ENCODE data around the gene PRMT3. TPM values are rescaled to one million over a fixed set of nuclear protein-coding genes. Genes with fewer than 3 reads are reported as not detected.

The PRMT3 gene
- total RNA-seq, 1 experiment from 2014 or later = 39.6 TPM

DNA sequence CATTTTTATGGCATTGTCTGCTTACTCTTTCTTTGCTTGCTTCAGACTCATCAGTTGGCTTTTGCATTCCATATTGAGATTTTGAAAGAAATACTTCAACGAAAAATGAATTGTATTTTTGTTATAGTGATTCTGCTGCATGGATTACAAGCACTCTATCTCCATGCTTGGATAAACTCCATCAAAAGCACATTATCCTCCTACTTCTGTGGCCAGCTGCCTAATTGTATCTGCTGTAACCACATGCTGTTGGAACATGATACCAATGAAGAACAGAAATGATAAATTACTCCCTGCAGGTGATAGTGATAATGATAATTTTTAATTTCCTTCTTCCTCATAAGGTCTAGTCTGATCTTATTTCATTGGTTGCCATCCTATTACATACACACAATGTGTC, 100.8 kb downstream of the PRMT3 start:
- no peak for DNase-seq
- no peak overlapping the region for H2AFZ ChIP-seq (ENCODE audit: low read length)
- H3K36me3 ChIP-seq (ENCODE audit: insufficient read depth, low read length) = peaks cover 17% of the 10 kb centered on the region
- no peaks in the 10 kb centered on the region for H3K27me3 ChIP-seq (ENCODE audit: low read length)
- no peaks in the 10 kb centered on the region for H3K9me2 ChIP-seq (replicated peaks; ENCODE audit: insufficient read depth, low read length)
- H3K27ac ChIP-seq (ENCODE audit: low read length) = peak overlapping the region; percentile 35
- no peaks in the 10 kb centered on the region for H3K9me3 ChIP-seq (ENCODE audit: low read length)
- H4K20me1 ChIP-seq (ENCODE audit: insufficient read depth, low read depth, low read length) = no peaks in the 10 kb centered on the region
- no peak overlapping the region for H3K9ac ChIP-seq (ENCODE audit: low read length)
- H3K79me2 ChIP-seq (ENCODE audit: low read length) = peaks cover 78% of the 10 kb centered on the region
- no peak overlapping the region for H3K4me3 ChIP-seq (ENCODE audit: low read length)
- H3K4me2 ChIP-seq (ENCODE audit: low read depth, low read length, poor library complexity, severe bottlenecking) = no peak overlapping the region
- H3K4me1 ChIP-seq (ENCODE audit: low read length) = peaks cover 17% of the 10 kb centered on the region

DNA sequence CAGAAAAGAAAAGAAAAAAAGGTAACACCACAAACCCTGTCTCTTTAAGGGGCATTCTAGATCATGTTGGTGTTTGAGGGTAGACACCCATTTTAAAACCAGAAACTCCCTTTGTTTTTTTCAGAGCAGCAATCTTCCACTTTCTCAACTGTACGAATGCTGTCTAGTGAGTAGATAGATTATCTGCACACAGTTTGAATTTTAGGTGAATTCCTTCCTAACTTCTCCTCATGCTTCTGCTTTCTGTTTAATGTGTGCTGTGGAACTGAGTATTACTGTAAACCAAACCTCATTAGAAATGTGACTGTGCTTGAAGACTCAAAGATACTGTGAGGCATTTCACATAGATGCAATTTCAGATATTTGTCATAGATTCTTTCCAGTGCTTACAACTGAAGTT, 102.4 kb downstream of the PRMT3 start:
- H3K4me2 ChIP-seq (ENCODE audit: low read depth, low read length, poor library complexity, severe bottlenecking) = no peak overlapping the region
- no peaks in the 10 kb centered on the region for H3K9me2 ChIP-seq (replicated peaks; ENCODE audit: insufficient read depth, low read length)
- H3K79me2 ChIP-seq (ENCODE audit: low read length) = peaks cover 68% of the 10 kb centered on the region
- no peaks in the 10 kb centered on the region for H3K27me3 ChIP-seq (ENCODE audit: low read length)
- H2AFZ ChIP-seq (ENCODE audit: low read length) = no peak overlapping the region
- H3K4me3 ChIP-seq (ENCODE audit: low read length) = no peak overlapping the region
- H3K4me1 ChIP-seq (ENCODE audit: low read length) = peaks cover 17% of the 10 kb centered on the region
- H3K9me3 ChIP-seq (ENCODE audit: low read length) = no peaks in the 10 kb centered on the region
- no peak for DNase-seq
- no peak overlapping the region for H3K9ac ChIP-seq (ENCODE audit: low read length)
- H3K27ac ChIP-seq (ENCODE audit: low read length) = no peak overlapping the region
- no peaks in the 10 kb centered on the region for H4K20me1 ChIP-seq (ENCODE audit: insufficient read depth, low read depth, low read length)
- peaks cover 16% of the 10 kb centered on the region for H3K36me3 ChIP-seq (ENCODE audit: insufficient read depth, low read length)

DNA sequence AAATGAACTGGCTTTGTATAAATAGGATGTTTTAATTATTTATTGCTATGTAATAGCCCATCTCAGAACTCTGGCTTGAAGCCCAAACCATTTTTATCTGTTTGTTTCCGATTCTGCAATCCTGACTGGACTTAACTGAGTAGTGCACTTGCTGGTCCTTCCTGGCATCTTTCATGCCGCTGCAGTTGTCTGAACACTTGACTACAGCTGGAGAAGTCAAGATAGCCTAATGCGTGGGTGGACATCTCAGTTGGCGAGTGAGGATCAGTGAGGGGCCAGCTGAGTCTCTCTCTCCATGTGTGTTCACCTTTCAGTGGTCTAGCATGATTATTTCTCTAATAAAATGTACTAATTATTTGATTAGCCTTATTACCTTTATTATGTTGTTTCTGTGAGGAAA, 105.8 kb downstream of the PRMT3 start:
- Histone ChIP-seq H3K4me2 (ENCODE audit: low read depth, low read length, poor library complexity, severe bottlenecking) (no peak overlapping the region), H2AFZ (ENCODE audit: low read length) (no peak overlapping the region), H4K20me1 (ENCODE audit: insufficient read depth, low read depth, low read length) (no peaks in the 10 kb centered on the region), H3K9me2 (replicated peaks; ENCODE audit: insufficient read depth, low read length) (no peaks in the 10 kb centered on the region), H3K9me3 (ENCODE audit: low read length) (no peaks in the 10 kb centered on the region), H3K4me3 (ENCODE audit: low read length) (no peak overlapping the region), H3K4me1 (ENCODE audit: low read length) (peaks cover 14% of the 10 kb centered on the region), H3K27ac (ENCODE audit: low read length) (no peak overlapping the region), H3K27me3 (ENCODE audit: low read length) (no peaks in the 10 kb centered on the region), H3K9ac (ENCODE audit: low read length) (no peak overlapping the region), H3K36me3 (ENCODE audit: insufficient read depth, low read length) (peaks cover 28% of the 10 kb centered on the region), H3K79me2 (ENCODE audit: low read length) (peaks cover 39% of the 10 kb centered on the region)
- no peak for DNase-seq

DNA sequence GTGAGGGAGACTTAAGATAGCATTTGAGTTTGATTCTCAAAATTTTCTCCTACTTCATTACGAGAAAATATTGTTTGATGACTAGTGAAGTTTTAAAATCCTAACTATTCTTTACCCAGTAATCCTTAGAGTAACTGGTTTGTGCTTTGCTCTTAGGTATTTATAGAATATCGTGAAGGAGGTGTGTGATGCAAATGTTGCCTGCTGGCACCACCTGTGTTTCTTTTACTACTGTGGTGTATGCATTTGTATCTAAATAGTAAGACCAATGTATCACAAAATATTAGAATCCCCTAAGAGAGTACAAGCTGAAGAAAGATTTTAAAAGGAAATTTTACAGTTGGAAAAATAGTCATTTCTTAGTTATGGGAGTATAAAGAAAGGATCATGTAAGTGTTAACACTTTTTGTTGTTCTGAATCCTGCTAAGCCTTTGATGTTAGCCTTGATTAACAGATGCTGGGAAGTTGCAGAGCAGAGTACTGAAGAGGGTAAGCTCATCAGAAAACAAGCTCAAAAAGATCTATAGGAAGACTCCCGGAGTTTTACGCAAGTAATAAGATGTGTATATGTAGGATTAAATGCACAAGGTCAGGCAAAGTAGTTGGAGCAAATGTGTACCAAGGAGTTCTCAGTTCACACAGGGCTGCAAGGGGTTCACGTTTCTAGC, 109.7 kb downstream of the PRMT3 start:
- Histone ChIP-seq H3K4me3 (ENCODE audit: low read length) (no peak overlapping the region), H3K9me3 (ENCODE audit: low read length) (no peaks in the 10 kb centered on the region), H3K27me3 (ENCODE audit: low read length) (no peaks in the 10 kb centered on the region), H3K4me2 (ENCODE audit: low read depth, low read length, poor library complexity, severe bottlenecking) (no peak overlapping the region), H3K36me3 (ENCODE audit: insufficient read depth, low read length) (peaks cover 24% of the 10 kb centered on the region), H3K79me2 (ENCODE audit: low read length) (0 out of 2 replicates have a peak, but pooled peaks cover 4% of the 10 kb centered on the region), H3K9me2 (replicated peaks; ENCODE audit: insufficient read depth, low read length) (no peaks in the 10 kb centered on the region), H3K4me1 (ENCODE audit: low read length) (peaks cover 11% of the 10 kb centered on the region), H3K27ac (ENCODE audit: low read length) (no peak overlapping the region; the same call in 1 of the 2 replicates), H2AFZ (ENCODE audit: low read length) (no peak overlapping the region), H4K20me1 (ENCODE audit: insufficient read depth, low read depth, low read length) (no peaks in the 10 kb centered on the region), H3K9ac (ENCODE audit: low read length) (no peak overlapping the region)
- DNase-seq = no peak

DNA sequence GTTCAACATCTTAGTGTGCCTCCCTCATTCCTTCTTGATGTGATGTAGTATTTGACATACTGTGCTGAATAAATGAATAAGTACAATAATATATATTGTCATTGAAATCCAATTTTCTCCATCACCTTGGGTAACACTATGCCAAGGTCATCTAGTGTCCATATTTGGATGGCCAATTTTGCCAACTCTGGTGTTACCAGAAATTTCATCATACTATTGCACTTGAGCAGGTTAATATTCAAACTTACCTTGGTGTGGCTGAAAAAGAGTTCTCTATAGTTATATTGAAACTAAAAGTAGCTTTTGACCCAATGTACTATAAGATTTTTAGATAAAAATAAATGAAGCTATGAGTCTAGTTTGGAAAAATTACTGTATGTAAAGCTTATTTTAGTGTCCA, 113.7 kb downstream of the PRMT3 start:
- Histone ChIP-seq H3K27me3 (ENCODE audit: low read length) (no peaks in the 10 kb centered on the region), H3K9me3 (ENCODE audit: low read length) (no peaks in the 10 kb centered on the region), H2AFZ (ENCODE audit: low read length) (no peak overlapping the region), H3K9ac (ENCODE audit: low read length) (no peak overlapping the region), H3K79me2 (ENCODE audit: low read length) (no peaks in the 10 kb centered on the region), H3K27ac (ENCODE audit: low read length) (no peak overlapping the region), H4K20me1 (ENCODE audit: insufficient read depth, low read depth, low read length) (no peaks in the 10 kb centered on the region), H3K36me3 (ENCODE audit: insufficient read depth, low read length) (peaks cover 7% of the 10 kb centered on the region; the same call in 1 of the 2 replicates), H3K4me3 (ENCODE audit: low read length) (no peak overlapping the region), H3K4me1 (ENCODE audit: low read length) (peaks cover 9% of the 10 kb centered on the region), H3K9me2 (replicated peaks; ENCODE audit: insufficient read depth, low read length) (no peaks in the 10 kb centered on the region), H3K4me2 (ENCODE audit: low read depth, low read length, poor library complexity, severe bottlenecking) (no peak overlapping the region)
- no peak for DNase-seq

DNA sequence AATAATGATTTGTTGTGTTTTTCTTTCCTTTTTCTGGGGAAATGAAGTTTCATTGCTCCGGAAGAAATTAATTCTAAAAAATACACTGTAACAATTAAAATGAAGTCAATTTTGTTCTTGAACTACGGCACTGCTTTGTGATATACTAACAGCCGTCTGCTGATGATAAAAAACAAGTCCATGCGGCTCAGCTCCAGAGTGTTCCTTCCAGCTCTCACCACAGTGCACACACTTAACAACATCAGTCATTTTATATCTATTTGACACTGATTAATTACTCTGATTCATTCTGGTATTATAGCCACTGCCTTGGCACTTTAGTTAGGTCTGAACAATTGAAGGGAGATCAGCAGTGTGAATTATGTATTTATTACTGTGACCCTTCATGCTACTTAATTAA, 114.5 kb downstream of the PRMT3 start:
- Histone ChIP-seq H3K4me3 (ENCODE audit: low read length) (no peak overlapping the region), H2AFZ (ENCODE audit: low read length) (no peak overlapping the region), H3K36me3 (ENCODE audit: insufficient read depth, low read length) (peaks cover 1% of the 10 kb centered on the region; the same call in 1 of the 2 replicates), H4K20me1 (ENCODE audit: insufficient read depth, low read depth, low read length) (no peaks in the 10 kb centered on the region), H3K27ac (ENCODE audit: low read length) (no peak overlapping the region), H3K9me3 (ENCODE audit: low read length) (no peaks in the 10 kb centered on the region), H3K9ac (ENCODE audit: low read length) (no peak overlapping the region), H3K4me2 (ENCODE audit: low read depth, low read length, poor library complexity, severe bottlenecking) (no peak overlapping the region), H3K4me1 (ENCODE audit: low read length) (peaks cover 2% of the 10 kb centered on the region), H3K9me2 (replicated peaks; ENCODE audit: insufficient read depth, low read length) (no peaks in the 10 kb centered on the region), H3K79me2 (ENCODE audit: low read length) (no peaks in the 10 kb centered on the region), H3K27me3 (ENCODE audit: low read length) (no peaks in the 10 kb centered on the region)
- DNase-seq = no peak

DNA sequence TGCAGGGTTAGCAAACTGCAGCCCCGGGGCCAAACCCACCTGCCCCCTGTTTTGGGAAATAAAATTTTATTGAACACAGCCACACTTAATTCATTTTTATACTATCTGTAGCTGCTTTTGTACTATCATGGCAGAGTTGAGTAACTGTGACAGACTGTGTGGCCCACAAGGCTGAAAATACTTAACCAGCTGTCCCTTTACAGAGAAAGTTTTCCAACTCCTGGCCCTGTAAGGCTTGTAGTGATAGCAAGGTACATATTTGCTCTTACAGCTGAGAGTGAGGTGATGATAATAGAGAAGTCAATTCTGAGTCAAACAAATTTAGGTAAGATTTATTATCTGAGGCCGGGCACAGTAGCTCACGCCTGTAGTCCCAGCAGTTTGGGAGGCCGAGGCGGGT, 124.5 kb downstream of the PRMT3 start:
- no peaks in the 10 kb centered on the region for H3K4me1 ChIP-seq (ENCODE audit: low read length)
- H3K9ac ChIP-seq (ENCODE audit: low read length) = no peak overlapping the region

DNA sequence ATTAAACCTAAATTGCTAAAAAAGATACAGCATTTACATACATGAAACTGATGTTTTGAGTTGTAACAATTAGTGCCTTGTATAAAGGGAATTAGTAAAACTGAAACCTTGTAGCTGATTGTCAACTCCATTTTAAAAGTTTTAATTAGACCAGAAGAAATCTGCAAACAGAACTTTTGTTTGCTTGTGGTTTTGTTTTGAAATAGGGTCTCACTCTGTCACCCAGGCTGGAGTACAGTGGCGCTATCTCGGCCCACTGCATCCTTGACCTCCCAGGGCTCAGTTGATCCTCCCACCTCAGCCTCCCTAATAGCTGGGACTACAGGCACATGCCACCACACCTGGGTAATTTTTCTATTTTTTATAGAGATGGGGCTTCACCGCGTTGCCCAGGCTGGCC, 125.4 kb downstream of the PRMT3 start:
- no peaks in the 10 kb centered on the region for H4K20me1 ChIP-seq (ENCODE audit: insufficient read depth, low read depth, low read length)
- H3K27ac ChIP-seq (ENCODE audit: low read length) = no peak overlapping the region
- H3K4me3 ChIP-seq (ENCODE audit: low read length) = no peak overlapping the region
- no peaks in the 10 kb centered on the region for H3K9me3 ChIP-seq (ENCODE audit: low read length)
- H2AFZ ChIP-seq (ENCODE audit: low read length) = no peak overlapping the region
- H3K4me1 ChIP-seq (ENCODE audit: low read length) = no peaks in the 10 kb centered on the region
- no peak overlapping the region for H3K4me2 ChIP-seq (ENCODE audit: low read depth, low read length, poor library complexity, severe bottlenecking)
- H3K36me3 ChIP-seq (ENCODE audit: insufficient read depth, low read length) = peaks cover 6% of the 10 kb centered on the region; the same call in 1 of the 2 replicates
- no peaks in the 10 kb centered on the region for H3K9me2 ChIP-seq (replicated peaks; ENCODE audit: insufficient read depth, low read length)
- H3K27me3 ChIP-seq (ENCODE audit: low read length) = no peaks in the 10 kb centered on the region
- H3K9ac ChIP-seq (ENCODE audit: low read length) = no peak overlapping the region
- no peaks in the 10 kb centered on the region for H3K79me2 ChIP-seq (ENCODE audit: low read length)
- DNase-seq = no peak

More for the DNA sequence above, 124.5 kb downstream of the PRMT3 start:
- Histone ChIP-seq H3K4me2 (ENCODE audit: low read depth, low read length, poor library complexity, severe bottlenecking) (no peak overlapping the region), H3K36me3 (ENCODE audit: insufficient read depth, low read length) (peaks cover 8% of the 10 kb centered on the region; the same call in 1 of the 2 replicates), H3K27ac (ENCODE audit: low read length) (no peak overlapping the region), H3K9me2 (replicated peaks; ENCODE audit: insufficient read depth, low read length) (no peaks in the 10 kb centered on the region), H3K79me2 (ENCODE audit: low read length) (no peaks in the 10 kb centered on the region), H3K27me3 (ENCODE audit: low read length) (no peaks in the 10 kb centered on the region), H3K4me3 (ENCODE audit: low read length) (no peak overlapping the region), H4K20me1 (ENCODE audit: insufficient read depth, low read depth, low read length) (no peaks in the 10 kb centered on the region), H2AFZ (ENCODE audit: low read length) (no peak overlapping the region), H3K9me3 (ENCODE audit: low read length) (no peaks in the 10 kb centered on the region)
- no peak for DNase-seq

Measured in Karpas-422 (cell line).